ENCODE data around the gene ZDHHC12. TPM values are rescaled to one million over a fixed set of nuclear protein-coding genes. Genes with fewer than 3 reads are reported as not detected.

Gene ZDHHC12
- total RNA-seq, 1 experiment from 2014 or later: 175 TPM

DNA sequence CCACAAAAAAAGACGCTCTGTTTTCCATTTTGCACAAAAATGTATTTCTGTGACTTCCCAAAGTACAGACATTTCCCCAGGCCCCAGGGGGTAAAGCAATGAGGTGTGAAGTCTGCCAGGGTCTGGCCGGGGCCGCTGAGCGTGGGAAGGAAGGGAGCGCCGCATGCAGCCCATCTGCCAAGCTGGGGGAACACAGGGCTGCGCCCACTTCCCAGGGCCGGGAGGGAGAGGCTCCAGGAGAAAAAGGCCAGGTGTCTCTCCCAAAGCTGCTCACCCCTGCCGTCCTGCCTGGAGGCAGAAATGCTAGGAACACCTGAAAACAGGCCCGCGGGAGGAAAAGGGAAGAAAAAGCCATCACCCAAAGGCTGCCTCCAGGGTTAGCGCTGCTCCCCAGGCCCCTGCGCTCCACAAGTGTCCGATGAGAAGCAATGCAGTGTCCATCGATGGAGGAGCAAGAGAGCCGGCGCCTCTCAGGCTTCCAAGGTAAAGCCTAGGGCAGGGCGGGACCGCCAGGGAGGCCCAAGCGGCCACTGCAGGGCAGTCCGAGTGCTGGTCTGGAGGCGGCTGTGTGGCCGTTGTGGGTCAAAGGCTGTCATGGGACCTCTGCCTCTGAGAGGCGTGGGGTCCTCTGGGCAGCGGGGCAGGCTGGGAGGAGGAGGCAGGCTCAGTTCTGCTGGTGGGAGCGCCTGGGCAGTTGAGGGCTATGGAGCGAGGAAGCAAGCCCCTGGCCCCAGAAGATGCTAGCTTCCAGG, 6.0 kb upstream of the ZDHHC12 start:
- no peak for DNase-seq (ENCODE audit: low read depth)

GRCh38 chr9:128729302-128729701, 5.4 kb upstream of the ZDHHC12 start:
- DNase-seq (ENCODE audit: low read depth): no peak

- DNase-seq (ENCODE audit: low read depth): no peak
These were observed 4.4 kb upstream of the ZDHHC12 start for GRCh38 chr9:128728298-128728697.

- DNase-seq (ENCODE audit: low read depth): no peak
These were observed 3.8 kb upstream of the ZDHHC12 start for GRCh38 chr9:128727640-128728248.

- DNase-seq (ENCODE audit: low read depth): peak; percentile 85
These were observed 851 bp upstream of the ZDHHC12 start for GRCh38 chr9:128724744-128725211.

- no peak for DNase-seq (ENCODE audit: low read depth)
These were observed 518 bp downstream of the ZDHHC12 start for GRCh38 chr9:128723352-128723865.

GRCh38 chr9:128722380-128723351, 1.3 kb downstream of the ZDHHC12 start:
- DNase-seq (ENCODE audit: low read depth): no peak

DNA sequence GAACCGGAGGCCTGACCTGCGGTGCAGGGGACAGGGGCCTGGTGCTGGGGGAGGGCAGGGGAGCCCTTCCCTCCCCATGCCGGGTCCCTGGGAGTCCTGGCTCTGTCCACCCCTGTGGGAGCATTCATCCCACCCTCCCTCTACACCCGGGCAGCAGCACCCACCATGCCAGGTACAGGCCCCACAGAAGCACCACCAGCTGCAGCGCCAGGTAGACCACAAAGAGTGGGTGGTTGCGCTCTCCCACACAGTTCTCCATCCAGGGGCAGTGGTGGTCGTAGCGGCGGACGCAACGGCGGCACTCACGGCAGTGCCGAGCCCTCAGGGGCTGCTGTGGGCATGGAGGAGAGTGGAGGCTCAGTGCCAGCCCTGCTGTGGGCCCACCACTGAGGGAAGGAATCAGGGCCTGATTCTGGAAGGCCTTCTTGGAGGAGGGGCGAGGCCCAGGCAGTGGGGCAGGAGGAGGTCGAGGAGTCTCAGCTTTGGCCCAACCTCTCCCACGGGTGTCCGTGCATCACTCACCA, 2.4 kb downstream of the ZDHHC12 start:
- no peak for DNase-seq (ENCODE audit: low read depth)

DNA sequence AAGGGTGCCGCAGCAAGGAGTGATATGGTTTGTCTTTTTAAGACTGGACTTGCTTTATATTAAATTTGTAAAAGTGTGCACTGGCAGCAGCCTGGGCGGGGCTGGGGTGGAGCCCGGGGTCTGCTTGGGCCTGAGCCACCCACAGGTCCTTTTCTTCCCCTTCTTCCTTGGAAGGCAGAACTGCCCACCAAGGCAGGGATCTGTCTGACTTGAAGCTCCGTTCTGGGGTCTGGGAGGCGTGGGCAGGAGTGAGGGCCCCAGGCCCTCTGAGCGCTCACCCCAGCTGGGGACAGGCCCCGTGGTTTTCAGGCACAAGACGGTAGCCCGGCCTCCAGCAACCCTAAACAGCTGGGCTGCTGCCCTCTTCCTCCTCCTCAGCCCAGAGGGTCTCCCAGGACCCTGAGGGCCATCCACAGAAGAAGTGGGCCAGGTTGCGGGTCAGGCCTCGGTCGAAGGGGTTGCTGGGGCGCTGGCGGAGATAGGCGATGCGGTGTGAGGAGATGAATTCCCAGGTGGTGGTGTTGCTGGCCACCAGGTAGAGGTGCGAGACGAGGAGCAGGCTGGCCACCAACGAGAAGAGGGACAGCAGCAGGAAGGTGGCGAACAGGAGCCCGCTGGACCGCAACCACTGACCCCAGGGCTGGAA, 3.0 kb downstream of the ZDHHC12 start:
- no peak for DNase-seq (ENCODE audit: low read depth)

DNA sequence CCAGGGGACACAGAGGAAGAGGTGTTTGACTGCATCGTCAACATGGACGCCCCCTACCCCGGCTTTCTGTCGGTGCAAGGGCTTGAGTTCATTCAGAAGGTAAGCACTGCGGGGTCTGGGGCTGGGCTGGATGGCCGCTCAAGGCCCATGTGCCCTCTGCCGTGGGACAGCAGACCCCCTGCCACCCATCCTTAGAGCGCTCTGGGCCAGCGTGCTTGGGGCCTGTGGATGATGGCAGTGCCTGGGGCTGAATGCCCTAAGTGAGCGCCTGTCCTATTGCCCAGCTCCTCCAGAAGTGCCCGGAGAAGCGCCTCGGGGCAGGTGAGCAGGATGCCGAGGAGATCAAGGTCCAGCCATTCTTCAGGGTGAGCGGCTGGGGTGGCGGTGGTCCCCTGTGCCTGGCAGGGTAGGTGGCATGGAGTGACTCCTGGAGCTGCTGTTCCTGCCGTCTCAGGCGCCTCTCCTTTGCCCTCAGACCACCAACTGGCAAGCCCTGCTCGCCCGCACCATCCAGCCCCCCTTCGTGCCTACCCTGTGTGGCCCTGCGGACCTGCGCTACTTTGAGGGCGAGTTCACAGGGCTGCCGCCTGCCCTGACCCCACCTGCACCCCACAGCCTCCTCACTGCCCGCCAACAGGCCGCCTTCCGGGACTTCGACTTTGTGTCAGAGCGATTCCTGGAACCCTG, 3.9 kb downstream of the ZDHHC12 start:
- no peak for DNase-seq (ENCODE audit: low read depth)

GRCh38 chr9:128718475-128718874, 5.5 kb downstream of the ZDHHC12 start:
- no peak for DNase-seq (ENCODE audit: low read depth)

- DNase-seq (ENCODE audit: low read depth): no peak
These were observed 5.9 kb downstream of the ZDHHC12 start for GRCh38 chr9:128718047-128718446.

- no peak for DNase-seq (ENCODE audit: low read depth)
These were observed 7.2 kb downstream of the ZDHHC12 start for GRCh38 chr9:128716581-128717254.

DNA sequence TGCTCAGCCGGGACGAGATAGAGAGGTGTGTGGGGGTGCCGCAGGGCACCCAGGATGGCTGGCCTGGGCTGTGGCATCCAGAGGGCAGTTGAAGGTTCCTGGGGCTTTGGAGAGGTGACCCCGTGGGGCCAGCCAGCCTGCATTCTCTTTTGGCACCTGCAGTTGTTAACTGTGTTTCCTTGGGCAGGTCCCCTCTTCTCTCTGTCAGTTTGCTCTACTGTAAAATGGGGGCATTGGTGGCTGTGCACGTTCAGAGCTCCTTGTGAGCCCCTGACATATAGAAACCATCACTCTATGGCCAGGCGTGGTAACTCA, 8.5 kb downstream of the ZDHHC12 start:
- DNase-seq (ENCODE audit: low read depth): no peak

- no peak for DNase-seq (ENCODE audit: low read depth)
These were observed 9.1 kb downstream of the ZDHHC12 start for GRCh38 chr9:128714586-128715435.

DNA sequence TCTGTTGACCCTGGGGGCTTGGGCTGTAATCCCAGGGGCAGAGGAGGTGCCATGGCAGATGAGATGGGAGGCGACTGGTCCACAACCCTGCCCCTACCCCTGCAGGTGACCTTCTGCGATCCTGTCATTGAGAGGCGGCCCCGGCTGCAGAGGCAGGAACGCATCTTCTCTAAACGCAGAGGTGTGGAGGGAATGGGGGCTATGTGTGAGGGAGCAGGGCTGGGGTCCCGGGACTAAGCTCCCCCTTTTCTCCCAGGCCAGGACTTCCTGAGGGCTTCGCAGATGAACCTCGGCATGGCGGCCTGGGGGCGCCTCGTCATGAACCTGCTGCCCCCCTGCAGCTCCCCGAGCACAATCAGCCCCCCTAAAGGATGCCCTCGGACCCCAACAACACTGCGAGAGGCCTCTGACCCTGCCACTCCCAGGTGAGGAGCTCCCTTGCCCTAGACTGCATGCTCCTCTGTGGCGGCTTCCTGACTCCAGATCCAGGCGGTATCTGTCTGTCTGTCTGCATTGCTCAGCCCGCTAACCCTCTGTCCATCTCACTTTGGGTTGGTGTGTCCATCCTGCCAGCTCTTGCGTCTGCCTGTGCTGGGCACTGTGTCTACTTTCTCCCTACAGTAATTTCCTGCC, 9.9 kb downstream of the ZDHHC12 start:
- no peak for DNase-seq (ENCODE audit: low read depth)

GRCh38 chr9:128713411-128713780, 10.5 kb downstream of the ZDHHC12 start:
- DNase-seq (ENCODE audit: low read depth): no peak

GRCh38 chr9:128712451-128713410, 11.2 kb downstream of the ZDHHC12 start:
- DNase-seq (ENCODE audit: low read depth): no peak
